ENCODE data around the gene BRAT1. TPM values are rescaled to one million over a fixed set of nuclear protein-coding genes. Genes with fewer than 3 reads are reported as not detected.

BRAT1 gene
- total RNA-seq, 1 donor from 2014 or later: 19.7 TPM

DNA sequence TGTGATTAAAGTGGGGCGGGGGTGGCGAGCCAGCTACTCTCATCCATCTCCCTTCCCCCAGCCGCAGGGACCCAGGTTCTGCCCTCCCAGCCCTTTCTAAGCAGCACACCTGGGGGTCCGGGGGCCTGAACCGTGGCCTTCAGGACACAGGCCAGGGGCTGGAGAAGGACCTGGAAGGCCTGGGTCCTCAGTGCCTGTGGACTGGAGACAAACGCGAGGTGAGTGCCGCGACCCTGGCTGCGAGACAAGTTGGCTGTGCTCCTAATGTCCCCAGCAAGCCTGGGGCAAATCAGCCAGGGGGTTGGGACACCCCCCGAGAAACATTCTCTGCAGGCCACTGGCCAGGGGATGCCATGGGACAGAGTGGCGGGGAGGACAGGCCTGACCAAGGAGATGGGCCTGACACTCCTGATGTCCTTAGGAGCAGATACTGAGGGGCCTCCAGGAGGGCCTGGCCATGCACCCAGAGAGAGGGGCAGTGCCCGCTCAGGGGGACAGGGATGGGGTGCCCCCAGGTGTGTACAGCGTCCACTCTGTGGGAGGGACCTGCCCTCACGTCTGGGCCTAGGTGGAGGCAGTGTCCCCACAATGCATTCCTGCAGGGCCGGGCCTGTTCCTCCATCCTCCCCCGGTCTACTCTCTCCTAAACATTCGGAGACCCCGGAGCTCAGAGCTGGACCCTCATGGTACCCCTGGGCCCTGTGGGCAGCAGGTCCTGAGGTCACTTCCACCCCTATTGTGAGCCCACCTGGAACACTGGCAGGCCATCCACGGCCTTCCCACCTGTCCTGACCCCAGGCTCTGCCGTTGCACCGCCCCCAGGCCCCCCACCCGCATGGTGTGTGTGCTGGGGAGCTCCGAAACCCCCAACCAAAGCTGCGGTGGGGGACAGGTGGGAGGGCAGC, 13.1 kb downstream of the BRAT1 start:
- Mint-ChIP-seq H3K27ac (ENCODE audit: unreplicated experiment) (no peak overlapping the region), H3K4me1 (ENCODE audit: low read depth, unreplicated experiment) (no peaks in the 10 kb centered on the region), H3K36me3 (ENCODE audit: low read depth, unreplicated experiment) (peaks cover 7% of the 10 kb centered on the region), H3K4me3 (ENCODE audit: unreplicated experiment) (no peak overlapping the region), H3K9me3 (ENCODE audit: unreplicated experiment) (no peaks in the 10 kb centered on the region), H3K27me3 (ENCODE audit: low read depth, unreplicated experiment) (no peaks in the 10 kb centered on the region)
- H4K20me1 ChIP-seq (ENCODE audit: insufficient read depth, low read length): peaks cover 11% of the 10 kb centered on the region
- no peaks in the 10 kb centered on the region for H3K36me3 ChIP-seq (ENCODE audit: insufficient read depth, low read length)
- no peaks in the 10 kb centered on the region for H3K27me3 ChIP-seq (ENCODE audit: insufficient read depth, low read length)
- H3K9me3 ChIP-seq (ENCODE audit: insufficient read depth, low read depth, low read length): no peaks in the 10 kb centered on the region
- FAIRE-seq (no peak), DNase-seq (ENCODE audit: low read depth) (no peak)
- no peak overlapping the region for H3K4me2 ChIP-seq (ENCODE audit: low read length)
- H3K79me2 ChIP-seq (ENCODE audit: insufficient read depth, low read length): no peaks in the 10 kb centered on the region
- H3K4me1 ChIP-seq (ENCODE audit: insufficient read depth, low read length): no peaks in the 10 kb centered on the region
- TF ChIP-seq, protein P1, sequence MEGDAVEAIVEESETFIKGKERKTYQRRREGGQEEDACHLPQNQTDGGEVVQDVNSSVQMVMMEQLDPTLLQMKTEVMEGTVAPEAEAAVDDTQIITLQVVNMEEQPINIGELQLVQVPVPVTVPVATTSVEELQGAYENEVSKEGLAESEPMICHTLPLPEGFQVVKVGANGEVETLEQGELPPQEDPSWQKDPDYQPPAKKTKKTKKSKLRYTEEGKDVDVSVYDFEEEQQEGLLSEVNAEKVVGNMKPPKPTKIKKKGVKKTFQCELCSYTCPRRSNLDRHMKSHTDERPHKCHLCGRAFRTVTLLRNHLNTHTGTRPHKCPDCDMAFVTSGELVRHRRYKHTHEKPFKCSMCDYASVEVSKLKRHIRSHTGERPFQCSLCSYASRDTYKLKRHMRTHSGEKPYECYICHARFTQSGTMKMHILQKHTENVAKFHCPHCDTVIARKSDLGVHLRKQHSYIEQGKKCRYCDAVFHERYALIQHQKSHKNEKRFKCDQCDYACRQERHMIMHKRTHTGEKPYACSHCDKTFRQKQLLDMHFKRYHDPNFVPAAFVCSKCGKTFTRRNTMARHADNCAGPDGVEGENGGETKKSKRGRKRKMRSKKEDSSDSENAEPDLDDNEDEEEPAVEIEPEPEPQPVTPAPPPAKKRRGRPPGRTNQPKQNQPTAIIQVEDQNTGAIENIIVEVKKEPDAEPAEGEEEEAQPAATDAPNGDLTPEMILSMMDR (IDR thresholded peaks at IDR 0.05; ENCODE audit: insufficient read depth, low read depth, low read length): no peak
- TF ChIP-seq EZH2 (IDR thresholded peaks at IDR 0.05; ENCODE audit: insufficient read depth, low read length): no peak
- H3K9ac ChIP-seq (ENCODE audit: low read length): no peak overlapping the region
- no peak overlapping the region for H3K4me3 ChIP-seq (ENCODE audit: insufficient read depth, low read depth, low read length)
- no peak overlapping the region for H2AFZ ChIP-seq (ENCODE audit: low read depth, low read length)
- H3K27ac ChIP-seq (ENCODE audit: low read depth, low read length): no peak overlapping the region

DNA sequence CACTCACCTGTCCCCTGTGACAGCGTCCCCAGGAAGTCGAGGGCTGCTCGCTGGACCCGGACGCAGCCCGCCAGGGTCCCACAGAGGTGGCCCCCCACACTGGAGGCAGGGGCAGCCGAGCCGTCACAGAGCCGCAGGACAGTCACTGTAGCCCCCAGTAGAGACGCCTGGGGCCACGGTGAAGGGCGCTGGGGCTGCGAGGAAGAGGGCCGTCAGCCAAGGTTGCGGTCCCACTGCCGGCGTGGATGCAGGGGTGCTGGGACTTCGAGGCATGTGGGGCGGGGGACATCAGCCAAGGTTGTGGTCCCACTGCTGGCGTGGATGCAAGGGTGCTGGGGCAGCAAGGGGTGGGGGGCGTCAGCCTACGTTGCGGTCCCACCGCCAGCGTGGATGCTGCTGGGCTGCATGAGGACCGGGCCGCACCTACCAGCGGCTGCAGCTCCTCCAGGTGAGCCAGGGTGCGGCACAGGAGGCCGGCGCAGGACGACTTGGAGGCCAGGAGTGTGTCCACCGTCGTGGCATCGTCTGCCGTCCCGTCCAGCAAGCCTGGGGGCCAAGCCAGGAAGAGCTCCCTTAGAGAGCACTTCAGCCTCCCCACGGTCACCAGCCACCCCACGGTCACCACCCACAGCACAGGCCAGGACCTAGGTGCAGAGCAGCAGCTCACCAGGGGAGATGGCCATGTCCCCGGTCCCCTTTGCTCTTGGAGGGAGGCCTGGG, 13.9 kb downstream of the BRAT1 start:
- FAIRE-seq: no peak

More for the DNA sequence above, 13.9 kb downstream of the BRAT1 start:
- H3K36me3 ChIP-seq (ENCODE audit: insufficient read depth, low read length): no peaks in the 10 kb centered on the region
- Mint-ChIP-seq H3K9me3 (ENCODE audit: unreplicated experiment) (no peaks in the 10 kb centered on the region), H3K36me3 (ENCODE audit: low read depth, unreplicated experiment) (peaks cover 5% of the 10 kb centered on the region), H3K27ac (ENCODE audit: unreplicated experiment) (no peak overlapping the region), H3K27me3 (ENCODE audit: low read depth, unreplicated experiment) (no peaks in the 10 kb centered on the region), H3K4me3 (ENCODE audit: unreplicated experiment) (no peak overlapping the region), H3K4me1 (ENCODE audit: low read depth, unreplicated experiment) (no peaks in the 10 kb centered on the region)
- no peaks in the 10 kb centered on the region for H3K9me3 ChIP-seq (ENCODE audit: insufficient read depth, low read depth, low read length)
- no peak overlapping the region for H3K27ac ChIP-seq (ENCODE audit: low read depth, low read length)
- no peak overlapping the region for H3K4me2 ChIP-seq (ENCODE audit: low read length)
- H2AFZ ChIP-seq (ENCODE audit: low read depth, low read length): no peak overlapping the region
- H3K4me3 ChIP-seq (ENCODE audit: insufficient read depth, low read depth, low read length): no peak overlapping the region
- no peak overlapping the region for H3K9ac ChIP-seq (ENCODE audit: low read length)
- H3K27me3 ChIP-seq (ENCODE audit: insufficient read depth, low read length): no peaks in the 10 kb centered on the region
- no peaks in the 10 kb centered on the region for H3K4me1 ChIP-seq (ENCODE audit: insufficient read depth, low read length)
- DNase-seq (ENCODE audit: low read depth): no peak
- peaks cover 11% of the 10 kb centered on the region for H4K20me1 ChIP-seq (ENCODE audit: insufficient read depth, low read length)
- no peak for TF ChIP-seq EZH2 (IDR thresholded peaks at IDR 0.05; ENCODE audit: insufficient read depth, low read length)
- TF ChIP-seq, protein P1 (IDR thresholded peaks at IDR 0.05; ENCODE audit: insufficient read depth, low read depth, low read length): no peak
- no peaks in the 10 kb centered on the region for H3K79me2 ChIP-seq (ENCODE audit: insufficient read depth, low read length)

All from astrocyte (in vitro differentiated cells and primary cell).